ENCODE data around the gene HTR6. TPM values are rescaled to one million over a fixed set of nuclear protein-coding genes. Genes with fewer than 3 reads are reported as not detected.

The HTR6 gene
- total RNA-seq, 2 experiments from 2014 or later, result not detected

GRCh38 chr1:19658186-19658585, 6.5 kb upstream of the HTR6 start:
- no peak overlapping the region for H3K27ac ChIP-seq (ENCODE audit: low read depth, low read length, poor library complexity, severe bottlenecking)
- intact Hi-C loops (cut with micrococcal nuclease; ENCODE audit: unreplicated experiment), result loop anchor here (10.0 kb wide), 1 partner anchor 403 kb away; the partner anchor contains the start of genes EMC1 and MRTO4
- H3K36me3 ChIP-seq (ENCODE audit: insufficient read depth, low read length), result no peaks in the 10 kb centered on the region
- no TSS peak for BruUV-seq (replicated peaks)
- POLR2A ChIA-PET, result no interaction called here
- no peaks in the 10 kb centered on the region for H3K9me3 ChIP-seq (ENCODE audit: low read length)
- CTCF ChIA-PET (ENCODE audit: unreplicated experiment), result no interaction called here
- no peak for TF ChIP-seq EZH2phosphoT487 (IDR thresholded peaks at IDR 0.05; ENCODE audit: borderline replicate concordance, low read depth, low read length)
- no peak for TF ChIP-seq CTCF (conservative IDR thresholded peaks at IDR 0.05; ENCODE audit: low read length)
- no peaks in the 10 kb centered on the region for H3K9me2 ChIP-seq (ENCODE audit: insufficient read depth, low read length)
- no peak overlapping the region for H3K4me3 ChIP-seq (ENCODE audit: low read depth, low read length, poor library complexity, severe bottlenecking)
- no peak for DNase-seq (ENCODE audit: low spot score)
- H3K4me2 ChIP-seq (ENCODE audit: low read length), result no peak overlapping the region
- H3K79me2 ChIP-seq (ENCODE audit: insufficient read depth, low read depth, low read length), result no peaks in the 10 kb centered on the region
- H3K4me1 ChIP-seq (ENCODE audit: insufficient read depth, low read length, poor library complexity, severe bottlenecking), result peaks cover 4% of the 10 kb centered on the region
- H2AFZ ChIP-seq (ENCODE audit: low read length), result no peak overlapping the region
- H4K20me1 ChIP-seq (ENCODE audit: insufficient read depth, low read length), result no peaks in the 10 kb centered on the region

- Histone ChIP-seq H3K4me2 (ENCODE audit: low read length) (no peak overlapping the region), H3K4me3 (ENCODE audit: low read depth, low read length, poor library complexity, severe bottlenecking) (no peak overlapping the region), H3K79me2 (ENCODE audit: insufficient read depth, low read depth, low read length) (no peaks in the 10 kb centered on the region), H3K36me3 (ENCODE audit: insufficient read depth, low read length) (no peaks in the 10 kb centered on the region), H3K9me3 (ENCODE audit: low read length) (no peaks in the 10 kb centered on the region), H4K20me1 (ENCODE audit: insufficient read depth, low read length) (no peaks in the 10 kb centered on the region), H2AFZ (ENCODE audit: low read length) (no peak overlapping the region), H3K4me1 (ENCODE audit: insufficient read depth, low read length, poor library complexity, severe bottlenecking) (no peaks in the 10 kb centered on the region), H3K27ac (ENCODE audit: low read depth, low read length, poor library complexity, severe bottlenecking) (no peak overlapping the region), H3K9me2 (ENCODE audit: insufficient read depth, low read length) (no peaks in the 10 kb centered on the region)
- POLR2A ChIA-PET, result interaction anchor here (0.6 to 0.9 kb wide), 3 partner anchors 7 to 337 kb away, joined by 3 to 6 read pairs (median 5); no protein-coding TSS in a partner anchor
- DNase-seq (ENCODE audit: low spot score), result peak; percentile 51
- intact Hi-C loops (cut with micrococcal nuclease; ENCODE audit: unreplicated experiment), result loop anchor here (1.0 kb wide), 1 partner anchor 43 kb away; no protein-coding TSS in a partner anchor
- TF ChIP-seq EZH2phosphoT487 (IDR thresholded peaks at IDR 0.05; ENCODE audit: borderline replicate concordance, low read depth, low read length), result no peak
- peak; percentile 95 for TF ChIP-seq CTCF (conservative IDR thresholded peaks at IDR 0.05; ENCODE audit: low read length)
- BruUV-seq (replicated peaks), result no TSS peak
- CTCF ChIA-PET (ENCODE audit: unreplicated experiment), result interaction anchor here (0.6 to 1.0 kb wide), 3 partner anchors 13 to 288 kb away, joined by 3 read pairs; no protein-coding TSS in a partner anchor
These were observed 2.9 kb upstream of the HTR6 start for GRCh38 chr1:19661721-19662228.

- H3K79me2 ChIP-seq (ENCODE audit: insufficient read depth, low read depth, low read length), result no peaks in the 10 kb centered on the region
- no peak overlapping the region for H3K4me2 ChIP-seq (ENCODE audit: low read length)
- no peaks in the 10 kb centered on the region for H3K9me3 ChIP-seq (ENCODE audit: low read length)
- H3K9me2 ChIP-seq (ENCODE audit: insufficient read depth, low read length), result no peaks in the 10 kb centered on the region
- TF ChIP-seq EZH2phosphoT487 (IDR thresholded peaks at IDR 0.05; ENCODE audit: borderline replicate concordance, low read depth, low read length) (no peak), CTCF (conservative IDR thresholded peaks at IDR 0.05; ENCODE audit: low read length) (no peak)
- no peak overlapping the region for H3K4me3 ChIP-seq (ENCODE audit: low read depth, low read length, poor library complexity, severe bottlenecking)
- BruUV-seq (replicated peaks), result no TSS peak
- ChIA-PET POLR2A (interaction anchor here (0.6 to 0.9 kb wide), 3 partner anchors 8 to 336 kb away, joined by 3 to 6 read pairs (median 5); no protein-coding TSS in a partner anchor), CTCF (ENCODE audit: unreplicated experiment) (interaction anchor here (0.5 to 1.0 kb wide), 3 partner anchors 46 to 288 kb away, joined by 3 to 4 read pairs (median 3); no protein-coding TSS in a partner anchor)
- H4K20me1 ChIP-seq (ENCODE audit: insufficient read depth, low read length), result no peaks in the 10 kb centered on the region
- no peak overlapping the region for H2AFZ ChIP-seq (ENCODE audit: low read length)
- no peak for DNase-seq (ENCODE audit: low spot score)
- intact Hi-C loops (cut with micrococcal nuclease; ENCODE audit: unreplicated experiment), result no loop called here
- no peaks in the 10 kb centered on the region for H3K4me1 ChIP-seq (ENCODE audit: insufficient read depth, low read length, poor library complexity, severe bottlenecking)
- no peak overlapping the region for H3K27ac ChIP-seq (ENCODE audit: low read depth, low read length, poor library complexity, severe bottlenecking)
- H3K36me3 ChIP-seq (ENCODE audit: insufficient read depth, low read length), result no peaks in the 10 kb centered on the region
These were observed 2.4 kb upstream of the HTR6 start for GRCh38 chr1:19662313-19662712.

Measured in OCI-LY7 (cell line).